Measurements from ENCODE around the gene EXOSC5. TPM values are rescaled to one million over a fixed set of nuclear protein-coding genes. Genes with fewer than 3 reads are reported as not detected.

EXOSC5 gene
- total RNA-seq, 2 experiments from 2014 or later, result 40.0 to 55.8 TPM

- Histone ChIP-seq H3K4me3 (ENCODE audit: low read depth, low read length, poor library complexity, severe bottlenecking) (no peak overlapping the region), H4K20me1 (ENCODE audit: insufficient read depth, low read length) (no peaks in the 10 kb centered on the region), H3K9me2 (ENCODE audit: insufficient read depth, low read length) (no peaks in the 10 kb centered on the region), H3K27ac (ENCODE audit: low read depth, low read length, poor library complexity, severe bottlenecking) (no peak overlapping the region), H3K4me1 (ENCODE audit: insufficient read depth, low read length, poor library complexity, severe bottlenecking) (no peaks in the 10 kb centered on the region), H3K79me2 (ENCODE audit: insufficient read depth, low read depth, low read length) (no peaks in the 10 kb centered on the region), H3K36me3 (ENCODE audit: insufficient read depth, low read length) (peaks cover 17% of the 10 kb centered on the region; the same call in 1 of the 2 replicates), H2AFZ (ENCODE audit: low read length) (no peak overlapping the region), H3K9me3 (ENCODE audit: low read length) (no peaks in the 10 kb centered on the region), H3K4me2 (ENCODE audit: low read length) (no peak overlapping the region)
- intact Hi-C loops (cut with micrococcal nuclease; ENCODE audit: unreplicated experiment), result no loop called here
- no TSS peak for BruUV-seq (replicated peaks)
- ChIA-PET POLR2A (no interaction called here), CTCF (ENCODE audit: unreplicated experiment) (no interaction called here)
- TF ChIP-seq CTCF (conservative IDR thresholded peaks at IDR 0.05; ENCODE audit: low read length) (no peak), EZH2phosphoT487 (IDR thresholded peaks at IDR 0.05; ENCODE audit: borderline replicate concordance, low read depth, low read length) (no peak)
- no peak for DNase-seq (ENCODE audit: low spot score)
These were observed 29.1 kb upstream of the EXOSC5 start for GRCh38 chr19:41426116-41426841.

- no peaks in the 10 kb centered on the region for H3K9me3 ChIP-seq (ENCODE audit: low read length)
- no peaks in the 10 kb centered on the region for H3K4me1 ChIP-seq (ENCODE audit: insufficient read depth, low read length, poor library complexity, severe bottlenecking)
- ChIA-PET CTCF (ENCODE audit: unreplicated experiment) (no interaction called here), POLR2A (no interaction called here)
- DNase-seq (ENCODE audit: low spot score), result no peak
- no peak overlapping the region for H3K4me2 ChIP-seq (ENCODE audit: low read length)
- intact Hi-C loops (cut with micrococcal nuclease; ENCODE audit: unreplicated experiment), result no loop called here
- H4K20me1 ChIP-seq (ENCODE audit: insufficient read depth, low read length), result no peaks in the 10 kb centered on the region
- no peaks in the 10 kb centered on the region for H3K79me2 ChIP-seq (ENCODE audit: insufficient read depth, low read depth, low read length)
- no peaks in the 10 kb centered on the region for H3K9me2 ChIP-seq (ENCODE audit: insufficient read depth, low read length)
- peaks cover 10% of the 10 kb centered on the region; the same call in 1 of the 2 replicates for H3K36me3 ChIP-seq (ENCODE audit: insufficient read depth, low read length)
- H3K4me3 ChIP-seq (ENCODE audit: low read depth, low read length, poor library complexity, severe bottlenecking), result no peak overlapping the region
- no peak for TF ChIP-seq EZH2phosphoT487 (IDR thresholded peaks at IDR 0.05; ENCODE audit: borderline replicate concordance, low read depth, low read length)
- TF ChIP-seq CTCF (conservative IDR thresholded peaks at IDR 0.05; ENCODE audit: low read length), result no peak
- no peak overlapping the region for H3K27ac ChIP-seq (ENCODE audit: low read depth, low read length, poor library complexity, severe bottlenecking)
- H2AFZ ChIP-seq (ENCODE audit: low read length), result no peak overlapping the region
- no TSS peak for BruUV-seq (replicated peaks)
These were observed 28.3 kb upstream of the EXOSC5 start for GRCh38 chr19:41425174-41426115.
